Endothelial cell of umbilical vein (primary cell): Measurements from ENCODE around the gene NINJ2.

ENCODE experiments used
- CTCF ChIP-seq, 2 donors: IDR thresholded peaks; 1 replicate in 1 of 2; 2 replicates in 1 of 2; pipeline ENCODE4 v1.5.1; 2011; ENCODE audit warnings: low read length in 2 of 2, mild to moderate bottlenecking in 2 of 2, moderate library complexity in 2 of 2, control low read depth in 1 of 2, inconsistent platforms in 1 of 2, low read depth in 1 of 2; ENCODE audit not compliant: insufficient read depth in 1 of 2; ENCODE audit errors: extremely low read depth in 1 of 2
- EZH2 ChIP-seq: IDR thresholded peaks from 2 replicates; pipeline ENCODE4 v1.6.1; 2012; ENCODE audit warnings: borderline replicate concordance, low read depth, mild to moderate bottlenecking, moderate library complexity, low read length, inconsistent platforms; ENCODE audit not compliant: severe bottlenecking
- POLR2A ChIP-seq: IDR thresholded peaks from 2 replicates; pipeline ENCODE4 v1.6.1; 2012; ENCODE audit warnings: low read depth, mild to moderate bottlenecking, control low read depth, low read length

- TF ChIP-seq CTCF (IDR thresholded peaks at IDR 0.05; ENCODE audit: extremely low read depth in 1 of 2, insufficient read depth in 1 of 2, low read depth in 1 of 2, low read length in 2 of 2) (no peak), POLR2A (no peak), EZH2 (no peak)
These were observed 38.8 kb upstream of the NINJ2 start for GRCh38 chr12:701896-702539.
